Glomerular endothelial cell (primary cell): ENCODE measurements around the gene BEST3. TPM values are rescaled to one million over a fixed set of nuclear protein-coding genes. Genes with fewer than 3 reads are reported as not detected.
A peak's percentile ranks its signal among the peaks of the same experiment; 100 is the strongest.

Source experiments
- DNase-seq: peaks from one replicate; pipeline ENCODE4 v3.0.0-alpha.2; 2011; ENCODE audit warnings: low read depth, low spot score; ENCODE audit errors: extremely low read depth
- total RNA-seq: library from RNA; depleted of rRNA; stranded (reverse); fragments of >200 nt; gene quantifications from 2 replicates; pipeline ENCODE4 v1.2.3, GENCODE V29; 2015

Gene BEST3
- 0.06 and 0.82 TPM in 2 replicates for total RNA-seq

- no peak for DNase-seq
Measured at GRCh38 chr12:69698769-69699540, at the start of gene BEST3. BEST3 (minus strand) TSS chr12:69699303; CDS start chr12:69697798, 1,505 bp downstream.

GRCh38 chr12:69744109-69744508 lies 45.0 kb upstream of the BEST3 start:
- DNase-seq, result no peak

- peak; percentile 5 for DNase-seq
Measured at GRCh38 chr12:69739287-69740191, 40.4 kb upstream of the BEST3 start.

- DNase-seq, result no peak
Measured at GRCh38 chr12:69738351-69739286, 39.5 kb upstream of the BEST3 start, which contains the start of gene RAB3IP. RAB3IP (plus strand) TSS chr12:69738860; CDS start chr12:69755409, 16,549 bp downstream.

GRCh38 chr12:69733638-69734037 lies 34.5 kb upstream of the BEST3 start:
- no peak for DNase-seq

- DNase-seq, result no peak
Measured at GRCh38 chr12:69732088-69732487, 33.0 kb upstream of the BEST3 start.

GRCh38 chr12:69726922-69727321 lies 27.8 kb upstream of the BEST3 start:
- DNase-seq, result no peak

GRCh38 chr12:69720750-69721149 lies 21.6 kb upstream of the BEST3 start:
- no peak for DNase-seq

- no peak for DNase-seq
Measured at GRCh38 chr12:69719336-69720316, 20.5 kb upstream of the BEST3 start.

- DNase-seq, result no peak
Measured at GRCh38 chr12:69714542-69714941, 15.4 kb upstream of the BEST3 start.

- DNase-seq, result no peak
Measured at GRCh38 chr12:69712826-69713225, 13.7 kb upstream of the BEST3 start.

- no peak for DNase-seq
Measured at GRCh38 chr12:69708649-69709048, 9.5 kb upstream of the BEST3 start.

- no peak for DNase-seq
Measured at GRCh38 chr12:69704357-69704756, 5.3 kb upstream of the BEST3 start.

GRCh38 chr12:69703146-69703642 lies 4.1 kb upstream of the BEST3 start:
- DNase-seq, result no peak

GRCh38 chr12:69701826-69702225 lies 2.7 kb upstream of the BEST3 start:
- DNase-seq, result no peak

- no peak for DNase-seq
Measured at GRCh38 chr12:69698054-69698453, 1.0 kb downstream of the BEST3 start.

GRCh38 chr12:69694123-69694522 lies 5.0 kb downstream of the BEST3 start:
- no peak for DNase-seq

GRCh38 chr12:69689638-69690037 lies 9.5 kb downstream of the BEST3 start:
- DNase-seq, result no peak
